Activated effector memory CD4-positive, alpha-beta T cell treated with anti-CD3 and anti-CD28 coated beads, Interleukin-2, amount 50 U/mL, for 16 hours (primary cell): Measurements from ENCODE around the gene THSD7B.

Experiments
- DNase-seq: peaks from one replicate; pipeline ENCODE4 v3.0.0-alpha.2; 2020

Gene THSD7B

DNA sequence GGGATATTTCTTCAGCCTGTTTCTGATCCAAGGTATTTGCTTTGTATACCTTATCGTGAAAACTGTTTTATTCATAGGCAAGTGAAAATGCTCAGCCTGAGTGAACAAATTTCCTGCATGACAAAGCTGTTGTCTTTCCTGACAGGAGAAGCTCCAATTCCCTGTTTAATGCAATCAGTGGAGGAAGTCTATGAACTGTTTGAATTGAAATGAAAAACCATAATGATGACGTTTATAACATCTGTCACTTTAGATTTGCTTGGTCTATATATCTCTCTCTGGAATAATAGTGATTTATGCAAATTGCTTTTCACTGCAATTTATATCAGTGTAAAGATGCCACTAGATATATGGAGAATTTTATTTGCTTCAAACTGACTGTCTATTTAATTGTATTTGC is 959.6 kb downstream of the THSD7B start:
- no peak for DNase-seq
